Stomach smooth muscle (tissue), 2 donors: ENCODE results near the gene CLCN5.

Experiments
- H3K27ac ChIP-seq: one replicate; pipeline ENCODE4 v1.7.0; 2013; ENCODE audit warnings: mild to moderate bottlenecking, low read length, inconsistent platforms
- H3K27me3 ChIP-seq, 2 donors: one replicate each; pipeline ENCODE4 v1.7.0; 2013; ENCODE audit warnings: low read length in 2 of 2; ENCODE audit not compliant: insufficient read depth in 2 of 2, control insufficient read depth in 1 of 2
- H3K36me3 ChIP-seq, 2 donors: one replicate each; pipeline ENCODE4 v1.7.0; 2013; ENCODE audit warnings: low read length in 2 of 2; ENCODE audit not compliant: control insufficient read depth in 2 of 2, insufficient read depth in 2 of 2
- H3K4me1 ChIP-seq: one replicate; pipeline ENCODE4 v1.7.0; 2013; ENCODE audit warnings: low read length; ENCODE audit not compliant: control insufficient read depth, insufficient read depth
- H3K4me3 ChIP-seq, 2 donors: one replicate each; pipeline ENCODE4 v1.7.0; 2013; ENCODE audit warnings: low read length in 2 of 2
- H3K9ac ChIP-seq, 2 donors: one replicate each; pipeline ENCODE4 v1.7.0; 2013; ENCODE audit warnings: low read length in 2 of 2, mild to moderate bottlenecking in 1 of 2
- H3K9me3 ChIP-seq, 2 donors: one replicate each; pipeline ENCODE4 v1.7.0; 2013; ENCODE audit warnings: low read length in 2 of 2; ENCODE audit not compliant: control insufficient read depth in 2 of 2
- donor health status: healthy.
- donor health status: Pancreatic carcinoma.

CLCN5 gene

DNA sequence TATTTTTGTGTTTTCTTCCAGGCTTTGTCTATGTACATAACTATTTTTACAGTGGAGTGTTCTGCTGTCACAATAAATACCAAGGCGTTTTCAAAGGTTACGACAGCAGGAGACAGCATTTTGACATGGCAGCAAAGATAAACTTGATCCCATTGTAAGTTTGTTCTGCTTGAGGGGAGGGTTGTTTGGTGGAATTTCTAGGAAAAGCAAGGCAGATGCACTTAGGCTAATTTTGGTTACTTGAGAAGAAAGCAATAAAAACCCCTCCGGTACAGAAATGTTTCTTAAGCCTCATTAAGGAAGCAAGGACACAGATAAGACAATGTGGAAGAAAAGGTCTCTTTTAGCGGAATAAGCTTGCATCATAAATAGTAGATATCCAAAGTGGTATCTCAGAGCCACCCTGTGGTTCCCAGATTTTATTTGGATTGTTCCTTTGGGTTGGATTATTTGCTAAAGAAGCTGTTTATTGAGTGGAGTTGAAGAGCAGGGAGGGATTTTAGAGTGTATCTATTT is 54.3 kb downstream of the CLCN5 start:
- Histone ChIP-seq H3K36me3 (no peaks in the 10 kb centered on the region), H3K27me3 (no peaks in the 10 kb centered on the region), H3K4me3 (no peak overlapping the region), H3K9ac (no peak overlapping the region), H3K9me3 (no peaks in the 10 kb centered on the region), H3K4me1 (no peaks in the 10 kb centered on the region), H3K27ac (no peak overlapping the region)

GRCh38 chrX:49977319-49978090 is 55.1 kb downstream of the CLCN5 start:
- Histone ChIP-seq H3K4me3 (no peak overlapping the region), H3K9me3 (no peaks in the 10 kb centered on the region), H3K9ac (no peak overlapping the region), H3K27me3 (no peaks in the 10 kb centered on the region), H3K4me1 (no peaks in the 10 kb centered on the region), H3K36me3 (no peaks in the 10 kb centered on the region), H3K27ac (no peak overlapping the region)

DNA sequence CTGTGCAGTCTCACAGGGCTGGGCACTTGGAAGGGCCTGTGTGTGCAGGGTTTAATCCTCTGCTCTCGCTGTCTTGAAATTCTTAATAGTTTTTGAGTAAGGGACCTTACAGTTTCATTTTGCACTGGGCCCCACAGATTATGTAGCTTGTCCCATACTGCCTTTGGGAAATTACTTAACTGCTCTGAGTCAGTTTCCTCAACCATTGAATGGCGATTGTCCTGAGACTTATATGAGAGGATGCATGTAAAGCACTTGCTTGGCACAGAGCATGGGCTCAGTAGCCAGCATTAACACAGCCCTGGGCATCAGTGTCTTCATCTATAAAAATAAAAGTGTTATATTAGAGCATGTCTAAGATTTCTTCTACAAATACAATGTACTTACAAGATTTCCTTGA is 55.8 kb downstream of the CLCN5 start:
- Histone ChIP-seq H3K36me3 (no peaks in the 10 kb centered on the region), H3K27me3 (no peaks in the 10 kb centered on the region), H3K27ac (no peak overlapping the region), H3K9ac (no peak overlapping the region), H3K4me1 (no peaks in the 10 kb centered on the region), H3K4me3 (no peak overlapping the region), H3K9me3 (no peaks in the 10 kb centered on the region)

DNA sequence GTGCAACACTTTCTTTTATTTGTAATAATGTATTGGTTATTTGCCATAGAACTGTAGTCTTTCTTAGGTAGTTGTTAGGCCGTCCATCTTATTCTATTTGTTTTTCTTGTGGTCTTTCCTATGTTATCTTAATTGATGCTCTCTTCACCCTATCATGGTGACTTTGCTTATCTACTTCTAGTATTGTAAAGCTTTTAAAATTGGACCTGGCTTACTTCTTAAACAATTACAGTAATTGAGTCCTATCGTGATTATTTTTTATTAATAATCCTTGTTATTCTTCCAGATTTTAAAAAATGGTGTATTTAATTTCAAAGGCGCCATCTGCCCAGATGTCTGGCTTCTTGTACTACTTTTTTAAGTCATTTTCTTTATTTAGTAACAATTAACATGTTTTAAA is 63.7 kb downstream of the CLCN5 start:
- Histone ChIP-seq H3K36me3 (no peaks in the 10 kb centered on the region), H3K4me3 (no peak overlapping the region), H3K9me3 (no peaks in the 10 kb centered on the region), H3K27ac (no peak overlapping the region), H3K9ac (no peak overlapping the region), H3K4me1 (no peaks in the 10 kb centered on the region), H3K27me3 (no peaks in the 10 kb centered on the region)

DNA sequence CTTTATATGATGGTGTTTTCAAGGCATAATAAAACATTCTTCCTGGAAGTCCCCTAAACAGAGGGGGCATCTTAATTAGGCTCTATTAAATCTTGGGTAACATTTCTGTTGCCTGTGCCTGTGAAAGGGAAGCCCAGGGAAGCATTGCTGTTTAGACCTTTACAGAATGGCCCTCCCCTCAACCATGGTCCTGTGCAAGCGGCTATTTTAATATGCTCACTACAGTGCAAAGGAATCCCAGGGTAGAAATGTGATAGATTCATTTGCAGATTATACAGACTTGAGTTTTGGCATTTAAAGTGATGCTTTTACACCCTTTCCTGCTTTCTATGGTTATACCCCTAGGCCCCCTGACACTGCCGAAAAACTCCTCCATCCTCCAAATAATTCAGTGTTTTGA is 65.3 kb downstream of the CLCN5 start:
- Histone ChIP-seq H3K36me3 (no peaks in the 10 kb centered on the region), H3K4me1 (no peaks in the 10 kb centered on the region), H3K27ac (no peak overlapping the region), H3K27me3 (no peaks in the 10 kb centered on the region), H3K4me3 (no peak overlapping the region), H3K9ac (no peak overlapping the region), H3K9me3 (no peaks in the 10 kb centered on the region)

DNA sequence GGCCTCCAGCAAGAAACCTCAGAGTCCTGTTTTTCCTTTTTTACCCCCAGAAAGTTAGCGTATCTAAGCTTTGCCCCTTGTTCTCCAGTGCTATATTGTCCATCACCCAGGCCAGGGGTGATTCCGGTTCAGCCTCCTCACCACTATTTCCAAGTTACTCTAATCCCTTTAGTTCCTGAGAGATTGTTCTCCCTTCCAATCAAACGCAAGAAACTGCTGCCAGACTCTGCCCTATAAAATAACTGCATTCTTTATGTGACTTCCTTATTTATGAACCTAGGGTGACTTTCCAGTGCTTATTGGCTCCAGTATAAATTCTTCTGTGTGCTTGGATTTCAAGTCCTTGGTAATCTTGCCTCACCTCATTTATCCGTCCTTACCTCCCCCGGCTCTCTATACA is 65.7 kb downstream of the CLCN5 start:
- Histone ChIP-seq H3K27me3 (no peaks in the 10 kb centered on the region), H3K9ac (no peak overlapping the region), H3K4me1 (no peaks in the 10 kb centered on the region), H3K4me3 (no peak overlapping the region), H3K36me3 (no peaks in the 10 kb centered on the region), H3K9me3 (no peaks in the 10 kb centered on the region), H3K27ac (no peak overlapping the region)

GRCh38 chrX:49991758-49992157 is 69.4 kb downstream of the CLCN5 start:
- H3K36me3 ChIP-seq, result no peaks in the 10 kb centered on the region
- H3K27ac ChIP-seq, result no peak overlapping the region
- no peaks in the 10 kb centered on the region for H3K4me1 ChIP-seq
- no peaks in the 10 kb centered on the region for H3K9me3 ChIP-seq
- no peaks in the 10 kb centered on the region for H3K27me3 ChIP-seq
- H3K4me3 ChIP-seq, result no peak overlapping the region
- H3K9ac ChIP-seq, result no peak overlapping the region

GRCh38 chrX:49992853-49993252 is 70.5 kb downstream of the CLCN5 start:
- Histone ChIP-seq H3K27me3 (no peaks in the 10 kb centered on the region), H3K27ac (no peak overlapping the region), H3K4me1 (no peaks in the 10 kb centered on the region), H3K4me3 (no peak overlapping the region), H3K9me3 (no peaks in the 10 kb centered on the region), H3K9ac (no peak overlapping the region), H3K36me3 (no peaks in the 10 kb centered on the region)

DNA sequence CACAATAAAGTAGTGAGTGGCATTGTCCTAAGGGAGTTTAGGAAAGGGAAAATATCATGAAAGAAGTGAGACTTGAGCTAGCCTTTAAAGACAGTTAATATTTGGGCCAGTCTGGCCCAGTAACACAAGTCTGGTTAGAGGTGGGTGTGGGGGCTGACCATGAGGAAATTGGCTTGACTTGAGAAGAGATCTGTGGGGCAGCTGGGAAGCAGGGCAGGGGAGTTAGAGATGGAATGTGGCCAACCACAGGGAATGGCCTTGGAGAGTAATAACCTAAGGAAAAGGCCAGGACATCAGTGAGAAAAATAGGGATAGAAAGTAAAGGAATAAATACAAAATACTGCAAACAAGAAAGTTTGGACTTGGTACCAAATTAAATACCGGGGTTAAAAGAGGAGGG is 71.3 kb downstream of the CLCN5 start:
- H3K36me3 ChIP-seq, result no peaks in the 10 kb centered on the region
- H3K27me3 ChIP-seq, result peaks cover 0 to 5% of the 10 kb centered on the region in 2 donors
- no peaks in the 10 kb centered on the region for H3K9me3 ChIP-seq
- no peak overlapping the region for H3K9ac ChIP-seq
- no peak overlapping the region for H3K27ac ChIP-seq
- no peak overlapping the region for H3K4me3 ChIP-seq
- no peaks in the 10 kb centered on the region for H3K4me1 ChIP-seq

- no peaks in the 10 kb centered on the region for H3K36me3 ChIP-seq
- no peak overlapping the region for H3K9ac ChIP-seq
- no peaks in the 10 kb centered on the region for H3K9me3 ChIP-seq
- no peaks in the 10 kb centered on the region for H3K4me1 ChIP-seq
- no peak overlapping the region for H3K4me3 ChIP-seq
- H3K27me3 ChIP-seq, result peaks cover 0 to 8% of the 10 kb centered on the region in 2 donors
- no peak overlapping the region for H3K27ac ChIP-seq
Observed at GRCh38 chrX:49995107-49995731, 72.8 kb downstream of the CLCN5 start.
